ENCODE data around the gene CCND1.
"Not testable (repeated sequence)": the region's sequence is repeated elsewhere in the genome, so short reads cannot be mapped to it uniquely, and the experiment has no call there.

The CCND1 gene

DNA sequence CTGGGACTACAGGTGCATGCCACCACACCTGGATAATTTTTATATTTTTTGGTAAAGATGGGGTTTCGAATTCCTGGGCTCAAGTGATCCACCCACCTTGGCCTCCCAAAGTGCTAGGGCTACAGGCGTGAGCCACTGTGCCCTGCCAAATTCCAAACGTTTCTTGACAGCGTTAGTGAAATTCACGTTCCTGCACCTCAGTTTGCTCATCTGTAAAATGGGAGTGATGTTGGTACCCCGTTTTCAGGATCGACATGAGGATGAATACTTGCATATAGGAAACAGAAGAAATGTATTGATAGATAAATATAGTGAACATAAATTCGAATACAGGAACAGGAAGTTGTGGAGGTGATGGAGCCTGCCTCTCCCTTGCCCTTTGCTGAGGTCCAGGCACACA, 44.4 kb downstream of the CCND1 start:
- no peak overlapping the region for H3K27ac Mint-ChIP-seq
- H3K9me3 Mint-ChIP-seq: no peaks in the 10 kb centered on the region

GRCh38 chr11:69686452-69686851, 45.5 kb downstream of the CCND1 start:
- H3K36me3 Mint-ChIP-seq (ENCODE audit: low read depth): no peaks in the 10 kb centered on the region
- no peak overlapping the region for H3K27ac Mint-ChIP-seq
- no peaks in the 10 kb centered on the region for H3K9me3 Mint-ChIP-seq
- no peak overlapping the region for H3K4me3 Mint-ChIP-seq
- intact Hi-C loops (cut with micrococcal nuclease): loop anchor here (1.0 to 10.0 kb wide), 2 partner anchors 202 to 508 kb away; no protein-coding TSS in a partner anchor
- peaks cover 47% of the 10 kb centered on the region for H3K27me3 Mint-ChIP-seq
- peaks cover 14% of the 10 kb centered on the region for H3K4me1 Mint-ChIP-seq (ENCODE audit: low read depth)

More for the DNA sequence above, 44.4 kb downstream of the CCND1 start:
- Mint-ChIP-seq H3K36me3 (ENCODE audit: low read depth) (no peaks in the 10 kb centered on the region), H3K27me3 (peaks cover 43% of the 10 kb centered on the region), H3K4me1 (ENCODE audit: low read depth) (peaks cover 9% of the 10 kb centered on the region), H3K4me3 (peak overlapping the region; percentile 20)
- intact Hi-C loops (cut with micrococcal nuclease): loop anchor here (10.0 kb wide), 1 partner anchor 509 kb away; no protein-coding TSS in a partner anchor

DNA sequence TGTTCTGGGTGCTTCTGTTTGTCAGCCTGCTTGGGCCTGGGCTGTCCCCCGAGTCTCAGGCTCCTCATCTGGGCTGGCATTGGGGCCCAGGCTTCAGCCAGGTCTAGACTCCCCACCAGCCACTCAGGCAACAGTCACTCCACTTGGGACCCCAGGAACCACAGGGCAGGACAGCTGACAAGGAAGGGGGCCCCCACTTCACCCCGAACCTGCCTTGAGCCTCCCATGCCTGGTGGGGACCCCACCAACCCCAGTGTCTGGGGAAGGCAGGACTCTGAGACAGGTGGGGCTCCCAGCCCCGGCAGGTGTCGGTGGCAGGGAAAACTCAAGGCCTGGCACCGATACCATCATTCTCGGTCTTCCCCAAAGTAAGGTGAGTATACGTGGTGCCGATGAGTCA, 45.9 kb downstream of the CCND1 start:
- intact Hi-C loops (cut with micrococcal nuclease): loop anchor here (1.0 to 10.0 kb wide), 2 partner anchors 201 to 508 kb away; no protein-coding TSS in a partner anchor
- Mint-ChIP-seq H3K27me3 (peaks cover 47% of the 10 kb centered on the region), H3K4me3 (no peak overlapping the region), H3K36me3 (ENCODE audit: low read depth) (no peaks in the 10 kb centered on the region), H3K27ac (no peak overlapping the region), H3K9me3 (peaks cover 2% of the 10 kb centered on the region), H3K4me1 (ENCODE audit: low read depth) (peaks cover 14% of the 10 kb centered on the region)

GRCh38 chr11:69687969-69688771, 47.2 kb downstream of the CCND1 start:
- H3K27me3 Mint-ChIP-seq: peaks cover 54% of the 10 kb centered on the region
- not testable (repeated sequence) for H3K27ac Mint-ChIP-seq

GRCh38 chr11:69689484-69690319, 48.7 kb downstream of the CCND1 start:
- no peak overlapping the region for H3K4me3 Mint-ChIP-seq
- peaks cover 12% of the 10 kb centered on the region for H3K9me3 Mint-ChIP-seq
- intact Hi-C loops (cut with micrococcal nuclease): loop anchor here (10.0 kb wide), 1 partner anchor 505 kb away; no protein-coding TSS in a partner anchor
- no peak overlapping the region for H3K27ac Mint-ChIP-seq
- H3K36me3 Mint-ChIP-seq (ENCODE audit: low read depth): no peaks in the 10 kb centered on the region
- H3K4me1 Mint-ChIP-seq (ENCODE audit: low read depth): peaks cover 14% of the 10 kb centered on the region
- peaks cover 50% of the 10 kb centered on the region for H3K27me3 Mint-ChIP-seq

More at GRCh38 chr11:69687969-69688771, 47.2 kb downstream of the CCND1 start:
- Mint-ChIP-seq H3K9me3 (peaks cover 12% of the 10 kb centered on the region), H3K4me1 (ENCODE audit: low read depth) (peaks cover 14% of the 10 kb centered on the region)
- H3K4me3 Mint-ChIP-seq; H3K36me3 Mint-ChIP-seq (ENCODE audit: low read depth): not testable (repeated sequence)
- intact Hi-C loops (cut with micrococcal nuclease): loop anchor here (10.0 kb wide), 1 partner anchor 507 kb away; no protein-coding TSS in a partner anchor

DNA sequence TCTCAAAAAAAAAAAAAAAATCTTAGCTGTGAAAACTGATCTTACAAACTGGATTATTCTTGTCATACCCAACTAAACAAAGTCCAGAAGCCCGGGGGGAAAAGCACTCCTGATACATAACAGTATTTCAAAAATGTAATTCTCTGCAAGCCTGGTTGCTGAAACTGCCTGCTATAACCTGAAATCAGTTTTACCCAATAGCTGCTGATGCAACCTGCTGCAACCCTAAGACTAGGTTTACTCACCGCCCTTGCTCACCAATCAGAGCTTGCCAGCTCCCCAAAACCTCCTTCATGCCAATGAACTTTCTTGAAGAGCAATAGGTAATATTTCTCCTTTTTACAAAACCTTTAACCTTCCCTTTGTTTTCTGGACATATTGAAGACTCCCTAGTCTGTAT, 50.5 kb downstream of the CCND1 start:
- Mint-ChIP-seq H3K36me3 (ENCODE audit: low read depth) (no peaks in the 10 kb centered on the region), H3K9me3 (peaks cover 12% of the 10 kb centered on the region), H3K27me3 (peaks cover 42% of the 10 kb centered on the region), H3K4me3 (no peak overlapping the region), H3K27ac (no peak overlapping the region), H3K4me1 (ENCODE audit: low read depth) (peaks cover 5% of the 10 kb centered on the region)
- intact Hi-C loops (cut with micrococcal nuclease): no loop called here

DNA sequence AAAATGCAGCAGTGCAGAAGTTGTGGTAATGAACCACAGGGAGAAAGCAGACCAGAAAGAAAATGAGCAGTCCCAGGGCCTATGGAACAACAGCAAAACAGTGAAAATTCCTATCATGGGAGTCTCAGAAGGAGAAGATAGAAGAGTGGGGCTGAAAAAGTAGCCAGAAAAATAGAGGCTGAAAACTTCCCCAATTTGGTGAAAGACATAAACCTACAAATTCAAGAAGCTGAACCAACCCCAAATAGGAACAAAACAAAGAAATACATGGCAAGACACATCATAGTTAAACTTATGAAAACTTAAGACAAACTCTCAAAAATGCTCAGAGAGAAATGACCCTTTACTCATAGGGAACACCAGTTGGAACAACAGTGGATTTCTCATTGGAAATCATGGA, 51.5 kb downstream of the CCND1 start:
- H3K27ac Mint-ChIP-seq: no peak overlapping the region
- H3K4me1 Mint-ChIP-seq (ENCODE audit: low read depth): peaks cover 5% of the 10 kb centered on the region
- intact Hi-C loops (cut with micrococcal nuclease): no loop called here
- H3K4me3 Mint-ChIP-seq: no peak overlapping the region
- peaks cover 33% of the 10 kb centered on the region for H3K27me3 Mint-ChIP-seq
- peaks cover 12% of the 10 kb centered on the region for H3K9me3 Mint-ChIP-seq
- no peaks in the 10 kb centered on the region for H3K36me3 Mint-ChIP-seq (ENCODE audit: low read depth)

- H3K4me1 Mint-ChIP-seq (ENCODE audit: low read depth): peaks cover 5% of the 10 kb centered on the region
- peaks cover 36% of the 10 kb centered on the region for H3K27me3 Mint-ChIP-seq
- no peak overlapping the region for H3K27ac Mint-ChIP-seq
- H3K36me3 Mint-ChIP-seq (ENCODE audit: low read depth): no peaks in the 10 kb centered on the region
- intact Hi-C loops (cut with micrococcal nuclease): no loop called here
- peaks cover 12% of the 10 kb centered on the region for H3K9me3 Mint-ChIP-seq
- H3K4me3 Mint-ChIP-seq: no peak overlapping the region
Measured at GRCh38 chr11:69694781-69695180, 53.8 kb downstream of the CCND1 start.

DNA sequence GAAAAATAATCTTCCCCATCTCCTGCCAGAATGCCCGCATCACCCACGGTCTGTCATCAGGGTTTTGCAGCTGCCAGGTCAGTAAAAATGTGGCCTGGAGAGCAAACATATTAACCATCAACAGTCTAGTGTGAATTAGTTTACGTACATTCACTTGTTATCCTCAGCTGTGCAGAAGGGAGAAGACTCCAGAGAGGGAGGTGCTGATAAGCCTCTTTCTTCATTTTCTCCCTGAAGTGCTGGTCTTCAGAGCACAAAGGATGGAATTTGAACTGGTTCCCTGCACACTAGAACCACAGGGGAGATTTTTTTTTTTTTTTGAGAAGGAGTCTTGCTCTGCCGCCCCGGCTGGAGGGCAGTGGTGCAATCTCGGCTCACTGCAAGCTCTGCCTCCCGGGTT, 54.6 kb downstream of the CCND1 start:
- peaks cover 41% of the 10 kb centered on the region for H3K27me3 Mint-ChIP-seq
- intact Hi-C loops (cut with micrococcal nuclease): no loop called here
- no peaks in the 10 kb centered on the region for H3K36me3 Mint-ChIP-seq (ENCODE audit: low read depth)
- H3K9me3 Mint-ChIP-seq: peaks cover 12% of the 10 kb centered on the region
- H3K4me3 Mint-ChIP-seq: no peak overlapping the region
- H3K4me1 Mint-ChIP-seq (ENCODE audit: low read depth): peaks cover 3% of the 10 kb centered on the region
- no peak overlapping the region for H3K27ac Mint-ChIP-seq

DNA sequence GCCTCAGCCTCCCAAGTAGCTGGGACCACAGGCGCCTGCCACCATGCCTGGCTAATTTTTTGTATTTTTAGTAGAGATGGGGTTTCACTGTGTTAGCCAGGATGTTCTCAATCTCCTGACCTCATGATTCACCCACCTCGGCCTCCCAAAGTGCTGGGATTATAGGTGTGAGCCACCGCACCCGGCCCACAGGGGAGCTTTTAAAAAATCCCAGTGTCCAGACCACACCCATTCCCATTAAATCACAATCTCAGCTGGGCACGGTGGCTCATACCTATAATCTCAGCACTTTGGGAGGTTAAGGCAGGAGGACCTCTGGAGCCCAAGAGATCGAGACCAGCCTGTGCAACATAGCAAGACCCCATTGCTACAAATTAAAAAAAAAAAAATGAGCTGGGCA, 55.0 kb downstream of the CCND1 start:
- H3K36me3 Mint-ChIP-seq (ENCODE audit: low read depth); H3K27ac Mint-ChIP-seq; intact Hi-C loops (cut with micrococcal nuclease); H3K4me1 Mint-ChIP-seq (ENCODE audit: low read depth); H3K4me3 Mint-ChIP-seq: not testable (repeated sequence)
- H3K27me3 Mint-ChIP-seq: peaks cover 42% of the 10 kb centered on the region
- peaks cover 12% of the 10 kb centered on the region for H3K9me3 Mint-ChIP-seq

DNA sequence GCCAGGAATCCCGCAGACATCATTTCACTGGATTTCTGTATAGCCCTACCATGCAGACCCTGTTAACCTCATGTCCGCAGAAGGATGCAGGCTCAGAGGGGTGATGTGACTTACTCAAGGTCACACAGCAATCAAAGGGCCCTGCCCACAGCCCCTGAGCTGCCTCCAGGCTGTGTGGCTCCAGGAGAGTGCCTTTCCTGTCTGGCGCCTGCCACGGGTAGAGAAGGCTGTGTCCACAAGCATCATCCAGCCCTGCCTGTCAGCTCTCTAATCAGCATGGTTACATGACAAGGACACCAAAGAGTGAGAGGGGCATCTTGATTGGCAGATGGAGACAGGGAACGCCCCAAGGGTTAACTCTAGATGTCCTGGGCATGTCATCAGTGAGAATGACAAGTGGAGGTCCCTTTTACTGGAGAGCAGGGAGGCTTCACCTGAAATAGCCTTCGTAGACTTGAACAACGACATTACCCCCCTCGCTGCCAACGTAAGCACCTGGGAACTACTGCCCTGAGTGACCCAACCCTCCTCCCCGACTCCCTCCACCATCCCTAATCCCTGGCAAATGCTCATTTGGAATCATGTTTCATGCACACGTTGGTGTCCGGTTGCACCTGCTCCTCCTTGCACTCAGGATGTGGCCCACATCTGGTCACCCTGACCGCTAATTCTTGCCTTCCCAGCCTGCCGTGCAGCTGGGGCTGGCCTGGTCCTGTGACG, 56.0 kb downstream of the CCND1 start:
- H3K36me3 Mint-ChIP-seq (ENCODE audit: low read depth): no peaks in the 10 kb centered on the region
- intact Hi-C loops (cut with micrococcal nuclease): no loop called here
- H3K4me1 Mint-ChIP-seq (ENCODE audit: low read depth): no peaks in the 10 kb centered on the region
- no peak overlapping the region for H3K27ac Mint-ChIP-seq
- no peak overlapping the region for H3K4me3 Mint-ChIP-seq
- peaks cover 9% of the 10 kb centered on the region for H3K9me3 Mint-ChIP-seq
- H3K27me3 Mint-ChIP-seq: peaks cover 49% of the 10 kb centered on the region

GRCh38 chr11:69697469-69697843, 56.5 kb downstream of the CCND1 start:
- Mint-ChIP-seq H3K27me3 (peaks cover 50% of the 10 kb centered on the region), H3K36me3 (ENCODE audit: low read depth) (no peaks in the 10 kb centered on the region), H3K4me3 (no peak overlapping the region), H3K9me3 (peaks cover 4% of the 10 kb centered on the region), H3K27ac (no peak overlapping the region), H3K4me1 (ENCODE audit: low read depth) (no peaks in the 10 kb centered on the region)
- intact Hi-C loops (cut with micrococcal nuclease): no loop called here

GRCh38 chr11:69697861-69698260, 56.9 kb downstream of the CCND1 start:
- Mint-ChIP-seq H3K27me3 (peaks cover 51% of the 10 kb centered on the region), H3K4me1 (ENCODE audit: low read depth) (no peaks in the 10 kb centered on the region), H3K36me3 (ENCODE audit: low read depth) (no peaks in the 10 kb centered on the region), H3K27ac (no peak overlapping the region), H3K9me3 (no peaks in the 10 kb centered on the region), H3K4me3 (no peak overlapping the region)
- intact Hi-C loops (cut with micrococcal nuclease): no loop called here
